IPS-18a (cell line): Measurements from ENCODE around the gene KIFC3.

ENCODE experiments used
- H3K27ac ChIP-seq: one replicate; pipeline ENCODE4 v1.5.1; 2013; ENCODE audit warnings: low read length
- H3K27me3 ChIP-seq: one replicate; pipeline ENCODE4 v1.6.1; 2013; ENCODE audit warnings: mild to moderate bottlenecking, low read length; ENCODE audit not compliant: control insufficient read depth, insufficient read depth
- H3K36me3 ChIP-seq: one replicate; pipeline ENCODE4 v1.6.1; 2013; ENCODE audit warnings: low read depth, low read length; ENCODE audit not compliant: control insufficient read depth
- H3K4me1 ChIP-seq: one replicate; pipeline ENCODE4 v1.6.1; 2013; ENCODE audit warnings: low read depth, low read length; ENCODE audit not compliant: control insufficient read depth
- H3K4me3 ChIP-seq: one replicate; pipeline ENCODE4 v1.5.1; 2013; ENCODE audit warnings: low read length
- H3K9ac ChIP-seq: one replicate; pipeline ENCODE4 v1.6.1; 2013; ENCODE audit warnings: mild to moderate bottlenecking, low read length, moderate library complexity
- H3K9me3 ChIP-seq: one replicate; pipeline ENCODE4 v1.6.1; 2013; ENCODE audit warnings: low read depth, low read length; ENCODE audit not compliant: control insufficient read depth

KIFC3 gene

DNA sequence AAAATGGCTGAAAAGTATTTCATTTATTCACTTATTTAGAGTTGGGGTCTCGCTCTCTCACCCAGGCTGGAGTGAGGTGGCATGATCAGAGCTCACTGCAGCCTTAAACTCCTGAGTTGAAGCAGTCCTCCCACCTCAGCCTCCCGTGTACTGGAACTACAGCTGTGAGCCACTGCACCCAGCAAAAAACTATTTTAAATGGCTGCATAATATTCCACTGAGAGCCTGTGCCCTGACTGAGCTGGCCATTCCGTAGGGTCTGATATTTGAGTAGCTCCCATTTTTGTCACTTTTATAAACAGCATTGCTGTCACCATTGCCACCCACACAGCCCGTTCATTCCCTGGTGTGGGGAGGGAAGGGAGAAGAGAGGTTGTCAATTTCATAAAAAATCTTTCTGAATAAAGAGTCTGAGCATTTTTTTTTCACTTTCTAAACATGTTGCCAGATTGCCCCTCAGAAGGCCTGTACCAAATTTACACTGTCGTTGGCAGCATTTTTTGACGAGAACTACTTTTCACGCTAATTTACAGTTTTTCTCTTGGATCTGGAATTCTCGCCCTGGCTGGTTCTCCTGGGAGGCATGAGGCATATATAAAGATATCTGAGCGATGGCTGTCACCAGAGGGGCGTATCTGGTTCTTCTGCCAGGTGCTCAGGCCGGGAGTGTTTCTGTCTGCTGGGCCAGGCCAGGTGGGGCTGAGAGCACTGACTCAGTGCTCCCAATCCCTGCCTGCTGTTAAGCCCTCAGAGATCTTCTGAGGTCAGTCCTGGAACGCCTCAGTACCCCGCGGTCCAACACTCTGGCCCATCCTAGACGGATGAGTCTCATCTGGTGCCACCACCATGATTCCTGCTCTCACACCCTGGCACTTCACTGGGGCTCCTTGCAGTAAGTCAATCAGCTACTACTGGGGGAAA is 7.2 kb upstream of the KIFC3 start:
- H3K36me3 ChIP-seq, result no peaks in the 10 kb centered on the region
- H3K4me3 ChIP-seq, result no peak overlapping the region
- no peak overlapping the region for H3K27ac ChIP-seq
- peaks cover 13% of the 10 kb centered on the region for H3K4me1 ChIP-seq
- H3K27me3 ChIP-seq, result no peaks in the 10 kb centered on the region
- H3K9me3 ChIP-seq, result no peaks in the 10 kb centered on the region
- H3K9ac ChIP-seq, result no peak overlapping the region

DNA sequence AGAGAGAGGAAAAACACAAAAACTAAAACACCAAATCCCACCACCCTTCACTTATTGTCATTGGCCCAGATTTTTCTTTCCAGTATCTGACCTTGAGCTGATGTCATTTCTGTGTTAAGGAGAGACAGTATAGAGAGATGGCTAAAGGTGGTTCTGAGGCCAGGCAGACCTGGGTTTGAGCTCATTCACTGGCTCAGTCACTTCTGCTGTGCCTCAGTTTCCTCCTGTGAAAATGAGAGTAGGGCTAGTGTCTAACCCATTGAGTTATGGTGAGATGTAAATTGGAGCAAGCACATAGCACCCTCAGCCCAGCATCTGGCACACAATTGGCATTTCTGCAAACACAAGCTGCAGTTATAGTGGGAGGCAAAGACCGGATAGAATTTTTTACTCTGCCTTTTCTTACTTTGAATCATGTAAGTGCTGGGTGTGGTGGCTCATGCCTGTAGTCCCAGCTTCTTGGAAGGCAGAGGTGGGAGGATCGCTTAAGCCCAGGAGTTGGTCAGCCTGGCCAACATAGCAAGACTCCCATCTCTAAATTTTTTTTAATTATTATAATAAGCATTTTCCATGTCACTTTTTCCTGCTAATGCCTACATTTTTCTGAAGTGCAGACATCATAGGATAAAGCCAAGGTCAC is 6.4 kb upstream of the KIFC3 start:
- Histone ChIP-seq H3K36me3 (no peaks in the 10 kb centered on the region), H3K4me3 (no peak overlapping the region), H3K9me3 (no peaks in the 10 kb centered on the region), H3K27me3 (no peaks in the 10 kb centered on the region), H3K9ac (no peak overlapping the region), H3K4me1 (peaks cover 13% of the 10 kb centered on the region), H3K27ac (no peak overlapping the region)

DNA sequence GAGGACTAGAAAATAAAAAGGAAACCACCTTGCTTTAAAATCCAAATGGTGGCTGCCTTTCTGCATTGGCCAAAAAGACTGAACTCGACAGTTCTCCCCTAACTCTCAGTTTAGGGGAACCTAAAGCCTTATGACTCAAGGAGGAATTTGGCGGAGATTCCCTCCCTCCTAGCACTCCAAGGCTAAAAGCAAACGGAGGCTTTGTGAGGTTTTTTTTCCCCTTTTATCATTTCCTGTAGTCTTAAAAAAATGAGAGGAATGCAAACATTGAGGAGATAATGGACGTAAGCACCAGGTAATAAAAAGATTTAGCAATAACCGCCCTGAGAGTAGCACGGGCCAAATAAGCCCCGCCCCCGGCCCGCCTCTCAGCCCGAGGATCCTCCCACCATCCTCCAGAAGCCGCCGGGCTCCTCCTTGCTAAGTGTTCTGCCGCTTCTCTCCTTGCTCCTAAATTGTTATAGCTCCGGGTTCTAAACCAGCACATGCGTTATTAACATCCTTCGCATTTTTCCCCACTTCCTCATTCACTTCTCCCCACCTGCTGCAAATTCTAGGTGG is 5.8 kb upstream of the KIFC3 start:
- Histone ChIP-seq H3K27me3 (no peaks in the 10 kb centered on the region), H3K9me3 (no peaks in the 10 kb centered on the region), H3K9ac (no peak overlapping the region), H3K4me1 (peaks cover 19% of the 10 kb centered on the region), H3K36me3 (no peaks in the 10 kb centered on the region), H3K4me3 (no peak overlapping the region), H3K27ac (no peak overlapping the region)

DNA sequence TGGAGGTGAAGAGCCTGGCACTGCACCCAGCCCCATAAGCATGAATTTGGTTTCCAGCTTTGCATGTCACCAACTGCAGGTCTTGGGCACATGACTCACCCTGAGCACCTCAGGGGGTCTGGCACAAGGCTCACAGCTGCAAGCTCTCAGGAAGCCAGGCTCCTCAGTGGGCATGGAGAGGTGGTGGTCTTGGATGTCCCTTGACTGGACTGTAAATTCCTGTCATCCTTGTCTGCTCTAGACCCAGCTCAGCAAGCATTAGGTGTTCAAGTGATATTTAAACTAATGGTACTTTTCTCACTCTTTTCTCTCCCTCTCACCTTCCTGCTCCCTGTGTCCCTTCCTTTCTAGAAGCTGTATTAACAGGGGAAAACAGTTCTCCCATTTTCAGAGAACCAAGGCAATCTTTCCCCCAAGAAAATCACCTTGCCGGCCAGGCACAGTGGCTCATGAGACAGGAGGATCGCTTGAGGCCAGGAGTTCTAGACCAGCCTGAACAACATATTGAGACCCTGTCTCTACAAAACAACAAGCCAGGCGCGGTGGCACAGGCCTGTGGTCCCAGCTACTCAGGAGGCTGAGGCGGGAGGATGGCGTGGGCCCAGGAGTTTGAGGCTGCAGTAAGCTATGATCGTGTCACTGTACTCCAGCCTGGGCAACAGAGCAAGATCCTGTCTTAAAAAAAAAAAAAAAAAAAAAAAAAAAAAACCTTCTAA is 5.1 kb upstream of the KIFC3 start:
- H3K36me3 ChIP-seq, result no peaks in the 10 kb centered on the region
- H3K27ac ChIP-seq, result no peak overlapping the region
- H3K9ac ChIP-seq, result no peak overlapping the region
- H3K27me3 ChIP-seq, result peaks cover 3% of the 10 kb centered on the region
- no peak overlapping the region for H3K4me3 ChIP-seq
- H3K9me3 ChIP-seq, result no peaks in the 10 kb centered on the region
- H3K4me1 ChIP-seq, result peaks cover 24% of the 10 kb centered on the region

DNA sequence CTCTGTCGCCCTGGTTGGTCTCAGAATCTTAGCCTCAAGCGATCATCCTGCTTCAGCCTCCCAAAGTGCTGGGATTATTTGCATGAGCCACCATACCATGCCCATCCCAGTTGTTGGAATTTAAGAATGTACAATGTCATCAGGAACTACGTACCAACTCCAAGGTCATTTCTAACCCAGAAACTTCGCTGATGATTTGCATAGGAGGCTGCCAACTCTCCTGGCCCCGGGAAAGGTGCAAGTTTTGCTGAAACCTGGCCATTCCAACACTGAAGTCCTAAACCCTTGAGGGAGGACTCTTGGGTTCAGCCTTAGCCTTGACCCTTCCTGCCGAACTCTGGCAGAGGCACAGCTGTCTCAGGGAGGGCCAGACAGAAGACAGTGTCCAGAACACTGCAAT is 2.9 kb upstream of the KIFC3 start:
- Histone ChIP-seq H3K27me3 (peaks cover 22% of the 10 kb centered on the region), H3K9me3 (no peaks in the 10 kb centered on the region), H3K4me1 (peaks cover 28% of the 10 kb centered on the region), H3K4me3 (no peak overlapping the region), H3K9ac (no peak overlapping the region), H3K36me3 (no peaks in the 10 kb centered on the region), H3K27ac (no peak overlapping the region)

DNA sequence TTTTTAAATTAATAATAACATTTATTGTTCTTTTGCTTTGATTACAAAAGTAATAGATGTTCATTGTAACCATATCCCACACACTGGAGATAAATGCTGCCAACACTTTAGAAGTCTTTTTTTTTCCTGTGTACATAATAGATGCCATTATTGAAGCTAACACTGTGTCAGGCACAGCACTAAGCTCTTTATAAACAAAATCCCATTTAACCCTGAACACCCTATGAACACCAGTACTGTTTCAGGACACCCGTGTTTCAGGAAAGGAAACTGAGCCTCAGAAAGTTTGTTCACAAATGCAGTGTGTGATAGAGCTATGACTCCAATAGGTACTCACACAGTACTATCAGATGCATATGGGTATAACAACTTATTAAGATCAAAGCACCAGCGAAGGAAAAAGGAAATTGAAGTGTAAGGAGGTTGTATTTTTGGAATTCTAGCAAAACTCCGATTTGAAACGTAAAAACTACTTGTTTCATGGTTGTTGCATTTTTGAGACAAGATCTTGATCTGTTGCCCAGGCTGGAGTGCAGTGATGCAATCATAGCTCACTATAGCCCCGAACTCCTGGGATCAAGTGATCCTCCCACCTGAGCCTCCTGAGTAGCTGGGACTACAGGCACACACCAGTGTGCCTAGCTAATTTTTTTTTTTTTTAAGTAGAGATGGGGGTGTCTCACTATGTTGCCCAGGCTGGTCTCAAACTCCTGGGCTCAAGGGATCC is 2.0 kb upstream of the KIFC3 start:
- Histone ChIP-seq H3K27ac (no peak overlapping the region), H3K36me3 (no peaks in the 10 kb centered on the region), H3K4me3 (no peak overlapping the region), H3K27me3 (peaks cover 31% of the 10 kb centered on the region), H3K4me1 (peaks cover 22% of the 10 kb centered on the region), H3K9me3 (no peaks in the 10 kb centered on the region), H3K9ac (no peak overlapping the region)

DNA sequence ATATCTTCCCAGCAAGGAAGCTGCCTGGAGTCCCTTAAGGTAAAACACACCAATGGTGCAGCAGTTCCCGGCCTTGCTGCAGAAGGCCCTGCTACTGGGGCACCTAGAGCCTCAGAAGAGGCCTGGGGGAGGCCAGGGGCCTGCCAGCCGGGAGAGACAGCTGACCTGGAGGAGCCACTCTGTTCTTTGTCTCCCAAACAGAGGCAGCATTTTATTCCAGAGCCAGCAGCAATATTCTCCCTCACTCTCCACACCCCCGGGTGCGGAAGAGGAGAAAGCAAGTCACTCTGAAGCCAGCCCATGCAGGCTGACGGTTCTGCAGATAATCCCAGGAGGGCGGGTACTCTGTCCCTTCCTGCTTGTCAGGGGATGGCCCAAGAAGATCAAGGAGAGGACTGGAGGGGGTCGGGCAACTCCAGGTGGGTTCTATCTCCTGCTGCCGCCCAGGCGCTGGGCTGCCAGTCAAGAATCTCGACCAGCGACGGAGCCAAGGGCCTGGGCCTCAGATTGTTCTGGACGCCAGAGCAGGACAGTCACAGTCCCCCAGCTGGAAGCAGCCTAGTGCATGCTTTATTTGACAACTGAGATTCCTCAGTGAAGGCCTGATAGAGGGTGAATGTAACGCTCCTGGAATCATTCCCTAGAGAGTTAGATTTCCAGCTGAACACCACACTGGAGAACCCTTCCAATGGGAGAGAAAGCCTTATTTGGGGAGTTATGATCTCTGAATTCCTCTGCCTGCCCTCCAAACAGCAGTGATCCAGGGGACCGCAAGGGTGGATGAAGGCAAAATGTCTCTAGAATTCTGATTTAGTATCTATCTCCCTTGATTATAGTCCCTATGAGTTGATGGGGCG is 1.1 kb upstream of the KIFC3 start:
- H3K27ac ChIP-seq, result no peak overlapping the region
- H3K36me3 ChIP-seq, result no peaks in the 10 kb centered on the region
- H3K4me3 ChIP-seq, result no peak overlapping the region
- H3K9ac ChIP-seq, result no peak overlapping the region
- H3K9me3 ChIP-seq, result no peaks in the 10 kb centered on the region
- peaks cover 24% of the 10 kb centered on the region for H3K4me1 ChIP-seq
- H3K27me3 ChIP-seq, result peaks cover 40% of the 10 kb centered on the region

DNA sequence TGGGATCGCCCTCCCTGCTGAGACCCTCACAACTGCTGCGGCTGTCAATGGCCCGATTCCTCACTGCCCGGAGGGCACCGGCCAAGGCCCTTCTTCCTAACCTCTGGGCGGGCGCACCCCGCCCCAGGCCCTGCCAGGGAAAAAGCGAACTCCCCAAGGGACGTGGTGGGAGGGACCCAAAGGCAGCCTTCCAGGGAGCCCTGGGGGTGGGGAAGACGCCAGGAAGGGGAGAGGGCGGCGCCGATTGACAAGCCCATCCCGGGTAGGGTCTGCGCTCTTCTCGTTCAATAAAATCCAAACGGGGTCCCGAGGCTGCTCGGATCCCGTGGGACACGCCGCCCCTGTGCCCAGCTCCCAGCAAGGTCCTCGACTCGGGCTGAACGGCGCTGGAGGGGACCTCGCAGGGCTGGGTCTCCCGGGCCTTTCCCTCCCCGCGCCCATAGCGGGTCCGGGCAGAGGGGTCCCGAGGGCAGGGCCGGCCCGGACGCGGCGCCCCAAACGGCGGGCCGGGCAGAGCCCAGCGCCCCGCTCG is 416 bp downstream of the KIFC3 start:
- peak overlapping the region; percentile 57 for H3K4me3 ChIP-seq
- no peak overlapping the region for H3K27ac ChIP-seq
- H3K4me1 ChIP-seq, result peaks cover 24% of the 10 kb centered on the region
- peaks cover 53% of the 10 kb centered on the region for H3K27me3 ChIP-seq
- H3K9ac ChIP-seq, result no peak overlapping the region
- H3K36me3 ChIP-seq, result no peaks in the 10 kb centered on the region
- H3K9me3 ChIP-seq, result no peaks in the 10 kb centered on the region

DNA sequence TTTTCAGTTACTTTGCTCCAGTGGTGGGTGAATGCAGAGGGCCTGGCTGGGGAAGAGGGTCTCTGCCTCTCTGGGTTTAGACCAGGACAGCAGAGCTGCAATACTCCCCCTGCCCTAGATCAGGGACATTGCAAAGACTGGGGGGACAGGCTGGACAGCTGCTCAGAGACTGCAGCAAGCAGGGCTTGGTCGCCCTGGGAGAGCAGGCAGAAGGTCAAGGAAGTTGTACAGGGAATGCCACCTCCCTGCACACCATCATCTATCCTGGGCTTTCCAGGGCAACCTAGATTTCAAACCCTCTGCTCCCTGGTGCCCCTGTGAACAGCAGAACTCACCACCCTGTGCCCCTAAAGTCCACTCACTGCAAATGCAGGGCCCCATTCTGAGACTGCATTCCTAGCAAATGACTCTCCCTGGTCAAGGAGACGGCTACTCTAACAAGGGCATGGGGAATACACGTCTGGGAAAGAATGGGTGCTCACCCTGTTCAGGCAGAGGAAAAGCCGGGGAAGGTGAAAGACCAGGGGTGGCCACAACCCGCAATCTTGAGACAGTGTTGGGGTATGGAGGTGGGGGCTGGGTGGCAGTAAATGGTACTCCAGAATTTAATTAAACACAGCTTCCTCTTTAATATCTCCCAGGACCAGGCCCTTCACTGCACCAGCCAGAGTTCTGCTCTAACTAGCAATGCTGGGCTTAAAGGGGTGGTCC is 1.0 kb downstream of the KIFC3 start:
- Histone ChIP-seq H3K36me3 (no peaks in the 10 kb centered on the region), H3K27ac (no peak overlapping the region), H3K9me3 (no peaks in the 10 kb centered on the region), H3K4me1 (peaks cover 24% of the 10 kb centered on the region), H3K4me3 (peak overlapping the region; percentile 57), H3K27me3 (peaks cover 53% of the 10 kb centered on the region), H3K9ac (no peak overlapping the region)
